Hepatocyte (in vitro differentiated cells): ENCODE results near the gene KLK8.

Experiments
- EZH2 ChIP-seq: fragments of 200-600 bp; sonication (generic); IDR thresholded peaks from 2 replicates; pipeline ENCODE4 v1.6.1; 2016; ENCODE audit warnings: antibody characterized with exemption, mild to moderate bottlenecking, borderline replicate concordance
- TF ChIP-seq, protein P1 (sequence below): fragments of 200-600 bp; sonication (generic); IDR thresholded peaks from 2 replicates; pipeline ENCODE4 v1.5.1; 2016; ENCODE audit warnings: antibody characterized with exemption, mild to moderate bottlenecking; ENCODE audit not compliant: poor library complexity

DNA sequence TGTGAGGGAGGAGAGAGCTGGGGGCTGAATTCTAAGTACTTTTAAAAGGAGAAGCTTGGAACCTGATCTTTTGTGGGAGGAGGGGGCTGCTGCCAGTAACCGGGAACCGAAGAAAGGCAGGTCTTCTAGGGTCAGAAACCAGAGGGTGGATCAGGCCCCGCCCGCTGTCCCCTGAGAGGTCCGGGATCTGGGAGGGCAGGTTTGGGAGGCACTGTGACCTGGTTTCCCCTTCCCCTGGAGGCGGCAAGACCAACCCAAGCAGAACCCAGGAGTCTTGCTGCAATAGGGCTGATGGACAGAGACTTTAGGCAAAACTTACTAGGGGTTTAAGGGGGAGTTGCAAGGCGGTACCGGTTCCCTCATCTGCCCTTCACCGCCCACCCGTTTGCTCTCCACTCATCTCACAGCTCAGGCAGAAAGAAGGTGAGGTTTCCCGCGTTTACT lies 707 bp upstream of the KLK8 start:
- no peak for TF ChIP-seq EZH2
- TF ChIP-seq, protein P1, sequence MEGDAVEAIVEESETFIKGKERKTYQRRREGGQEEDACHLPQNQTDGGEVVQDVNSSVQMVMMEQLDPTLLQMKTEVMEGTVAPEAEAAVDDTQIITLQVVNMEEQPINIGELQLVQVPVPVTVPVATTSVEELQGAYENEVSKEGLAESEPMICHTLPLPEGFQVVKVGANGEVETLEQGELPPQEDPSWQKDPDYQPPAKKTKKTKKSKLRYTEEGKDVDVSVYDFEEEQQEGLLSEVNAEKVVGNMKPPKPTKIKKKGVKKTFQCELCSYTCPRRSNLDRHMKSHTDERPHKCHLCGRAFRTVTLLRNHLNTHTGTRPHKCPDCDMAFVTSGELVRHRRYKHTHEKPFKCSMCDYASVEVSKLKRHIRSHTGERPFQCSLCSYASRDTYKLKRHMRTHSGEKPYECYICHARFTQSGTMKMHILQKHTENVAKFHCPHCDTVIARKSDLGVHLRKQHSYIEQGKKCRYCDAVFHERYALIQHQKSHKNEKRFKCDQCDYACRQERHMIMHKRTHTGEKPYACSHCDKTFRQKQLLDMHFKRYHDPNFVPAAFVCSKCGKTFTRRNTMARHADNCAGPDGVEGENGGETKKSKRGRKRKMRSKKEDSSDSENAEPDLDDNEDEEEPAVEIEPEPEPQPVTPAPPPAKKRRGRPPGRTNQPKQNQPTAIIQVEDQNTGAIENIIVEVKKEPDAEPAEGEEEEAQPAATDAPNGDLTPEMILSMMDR, result no peak
